HG03565 (cell line): ENCODE data around the gene RAPGEF1.
A peak's percentile ranks its signal among the peaks of the same experiment; 100 is the strongest.
"Not testable (repeated sequence)": the region's sequence is repeated elsewhere in the genome, so short reads cannot be mapped to it uniquely, and the experiment has no call there.

Source experiments
- ATAC-seq: cut with Tn5 transposase; IDR thresholded peaks from one replicate; pipeline ENCODE4 v1.9.1; 2021; ENCODE audit warnings: mild to moderate bottlenecking, moderate library complexity; ENCODE audit not compliant: unreplicated experiment

The RAPGEF1 gene, protein sequence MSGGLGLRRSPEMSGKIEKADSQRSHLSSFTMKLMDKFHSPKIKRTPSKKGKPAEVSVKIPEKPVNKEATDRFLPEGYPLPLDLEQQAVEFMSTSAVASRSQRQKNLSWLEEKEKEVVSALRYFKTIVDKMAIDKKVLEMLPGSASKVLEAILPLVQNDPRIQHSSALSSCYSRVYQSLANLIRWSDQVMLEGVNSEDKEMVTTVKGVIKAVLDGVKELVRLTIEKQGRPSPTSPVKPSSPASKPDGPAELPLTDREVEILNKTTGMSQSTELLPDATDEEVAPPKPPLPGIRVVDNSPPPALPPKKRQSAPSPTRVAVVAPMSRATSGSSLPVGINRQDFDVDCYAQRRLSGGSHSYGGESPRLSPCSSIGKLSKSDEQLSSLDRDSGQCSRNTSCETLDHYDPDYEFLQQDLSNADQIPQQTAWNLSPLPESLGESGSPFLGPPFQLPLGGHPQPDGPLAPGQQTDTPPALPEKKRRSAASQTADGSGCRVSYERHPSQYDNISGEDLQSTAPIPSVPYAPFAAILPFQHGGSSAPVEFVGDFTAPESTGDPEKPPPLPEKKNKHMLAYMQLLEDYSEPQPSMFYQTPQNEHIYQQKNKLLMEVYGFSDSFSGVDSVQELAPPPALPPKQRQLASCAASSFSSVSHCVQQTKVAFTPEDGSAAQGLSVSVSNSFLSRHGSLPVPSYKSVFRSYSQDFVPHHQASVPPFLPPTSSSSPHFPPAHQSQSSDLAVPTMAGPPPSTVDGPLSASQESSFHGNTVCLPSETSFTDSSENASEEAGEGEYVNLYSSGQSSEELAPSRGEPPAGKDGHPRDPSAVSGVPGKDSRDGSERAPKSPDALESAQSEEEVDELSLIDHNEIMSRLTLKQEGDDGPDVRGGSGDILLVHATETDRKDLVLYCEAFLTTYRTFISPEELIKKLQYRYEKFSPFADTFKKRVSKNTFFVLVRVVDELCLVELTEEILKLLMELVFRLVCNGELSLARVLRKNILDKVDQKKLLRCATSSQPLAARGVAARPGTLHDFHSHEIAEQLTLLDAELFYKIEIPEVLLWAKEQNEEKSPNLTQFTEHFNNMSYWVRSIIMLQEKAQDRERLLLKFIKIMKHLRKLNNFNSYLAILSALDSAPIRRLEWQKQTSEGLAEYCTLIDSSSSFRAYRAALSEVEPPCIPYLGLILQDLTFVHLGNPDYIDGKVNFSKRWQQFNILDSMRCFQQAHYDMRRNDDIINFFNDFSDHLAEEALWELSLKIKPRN (N-terminal part only)

DNA sequence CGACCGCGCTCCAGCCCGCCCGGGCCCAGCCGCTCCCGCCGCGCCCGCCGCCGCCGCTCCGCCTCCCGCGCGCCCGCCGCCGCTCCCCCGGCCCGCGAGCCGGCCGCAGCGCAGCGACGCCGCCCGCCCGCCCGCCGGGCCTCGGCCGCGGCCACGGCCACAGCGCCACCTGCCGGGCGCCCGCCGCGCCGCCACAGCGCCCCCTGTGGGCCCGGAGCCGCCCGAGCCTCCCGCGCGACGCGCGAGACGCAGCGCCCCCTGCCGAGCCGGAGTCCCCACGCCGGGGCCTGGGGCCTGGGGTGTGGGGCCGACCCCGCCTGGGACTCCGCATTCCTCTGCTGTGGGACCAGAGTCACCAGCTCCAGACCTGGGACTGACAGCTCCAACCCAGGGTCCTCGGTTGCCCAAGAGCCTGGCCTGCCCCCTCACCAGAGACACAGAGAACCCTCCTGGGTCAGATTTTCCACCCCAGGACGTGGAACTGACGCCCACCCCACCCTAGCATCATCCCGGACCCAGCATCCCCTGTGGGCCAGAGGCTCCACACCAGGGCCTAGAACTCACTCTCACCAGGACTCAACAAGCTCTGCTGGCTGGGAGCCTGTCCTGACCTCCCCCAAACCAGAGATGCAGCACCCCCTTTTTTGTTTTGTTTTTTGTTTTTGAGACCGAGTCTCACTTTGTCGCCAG, at the start of gene RAPGEF1:
Gene RAPGEF1 (minus strand): TSS at position 118 of the 690 bp plus-strand sequence. CDS start 246 bp downstream, outside the sequence.
- peak; percentile 50 for ATAC-seq

DNA sequence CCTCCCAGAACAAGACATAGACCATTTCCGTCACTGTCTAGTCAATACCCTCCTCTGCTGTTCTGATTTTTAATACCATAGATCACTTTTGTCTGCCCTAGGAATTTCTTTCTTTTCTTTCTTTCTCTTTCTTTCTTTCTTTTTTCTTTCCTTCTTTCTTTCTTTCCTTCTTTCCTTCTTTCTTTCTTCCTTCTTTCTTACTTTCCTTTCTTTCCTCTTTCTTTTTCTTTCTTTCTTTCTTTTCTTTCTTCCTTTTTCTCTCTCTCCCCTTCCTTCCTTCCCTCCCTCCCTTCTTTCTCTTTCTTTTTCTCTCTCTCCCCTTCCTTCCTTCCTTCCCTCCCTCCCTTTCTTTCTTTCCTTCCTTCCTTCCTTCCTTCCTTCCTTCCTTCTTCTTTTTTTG, 49.0 kb upstream of the RAPGEF1 start:
- ATAC-seq = no peak

DNA sequence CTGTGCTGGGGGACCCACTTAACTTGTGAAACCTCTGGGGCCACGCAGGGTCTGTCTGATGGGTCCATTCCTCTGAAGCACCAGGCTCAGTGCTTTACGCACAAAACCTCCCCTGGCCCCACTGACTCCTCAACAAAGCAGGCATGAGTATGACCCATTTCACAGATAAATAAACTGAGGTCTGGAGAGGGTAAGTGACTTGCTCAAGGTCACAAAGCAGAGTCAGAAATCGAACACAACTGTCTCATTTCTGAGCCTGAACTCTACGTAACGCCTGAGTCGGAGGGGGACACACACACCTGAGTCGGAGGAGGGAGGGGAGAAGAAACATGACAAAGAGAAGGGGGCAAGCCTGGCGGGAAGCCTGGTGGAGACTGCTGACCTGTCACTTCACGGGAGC, 48.0 kb upstream of the RAPGEF1 start:
- ATAC-seq = no peak

DNA sequence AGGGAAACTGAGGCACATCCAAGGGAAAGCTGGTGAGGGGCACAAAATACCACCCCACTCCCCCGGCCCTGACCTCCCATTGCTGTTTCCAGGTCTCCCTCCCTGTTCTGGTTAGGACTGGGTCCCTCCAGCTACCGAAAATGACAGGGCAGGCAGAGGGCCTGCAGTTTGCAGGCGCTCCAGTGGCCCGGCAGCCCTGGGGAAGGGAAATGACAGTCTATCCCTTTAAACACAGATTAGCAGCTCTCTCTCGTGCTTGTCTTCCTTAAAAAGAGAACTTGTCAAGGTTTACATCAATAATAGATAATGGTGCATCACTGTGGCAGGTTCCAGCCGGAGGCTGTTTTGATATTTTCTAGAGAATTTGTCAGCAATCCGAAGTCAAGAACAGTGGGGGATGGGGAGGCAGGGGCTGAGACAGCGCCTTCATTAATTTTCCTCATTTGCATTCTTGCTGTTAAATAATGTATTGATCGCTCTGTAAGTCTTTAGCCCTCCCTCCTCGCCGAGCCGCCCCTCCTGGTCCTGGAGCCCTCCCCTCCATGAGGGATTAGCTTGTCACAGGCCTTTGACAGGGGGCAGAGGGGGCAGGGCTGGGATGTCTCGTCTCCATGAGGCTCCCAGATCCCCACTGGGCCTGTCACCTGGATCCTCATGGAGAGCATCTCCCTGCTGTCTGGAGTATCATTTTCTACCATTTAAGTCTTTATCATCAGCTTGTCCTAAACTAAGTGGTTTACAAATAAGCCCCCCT, 45.0 kb upstream of the RAPGEF1 start:
- no peak for ATAC-seq

DNA sequence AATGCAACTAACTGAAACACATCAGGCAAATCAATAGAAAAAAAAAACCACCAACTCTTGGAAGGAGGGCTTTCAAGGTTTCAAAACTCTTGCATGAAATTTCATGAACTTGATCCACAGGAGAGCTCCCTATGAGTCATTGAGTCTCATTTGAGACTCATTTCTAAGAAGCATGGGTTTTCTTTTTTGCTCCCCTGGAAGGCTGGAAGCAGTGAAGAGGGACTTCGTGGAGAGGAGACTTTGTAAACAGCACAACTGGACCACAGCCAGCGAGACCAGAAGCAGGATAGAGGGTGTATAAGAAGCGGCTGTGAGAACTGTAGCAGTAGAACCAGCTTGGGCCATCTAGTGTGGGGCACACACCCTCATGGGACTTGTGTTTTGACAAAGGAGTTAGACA, 41.2 kb upstream of the RAPGEF1 start:
- ATAC-seq = no peak

DNA sequence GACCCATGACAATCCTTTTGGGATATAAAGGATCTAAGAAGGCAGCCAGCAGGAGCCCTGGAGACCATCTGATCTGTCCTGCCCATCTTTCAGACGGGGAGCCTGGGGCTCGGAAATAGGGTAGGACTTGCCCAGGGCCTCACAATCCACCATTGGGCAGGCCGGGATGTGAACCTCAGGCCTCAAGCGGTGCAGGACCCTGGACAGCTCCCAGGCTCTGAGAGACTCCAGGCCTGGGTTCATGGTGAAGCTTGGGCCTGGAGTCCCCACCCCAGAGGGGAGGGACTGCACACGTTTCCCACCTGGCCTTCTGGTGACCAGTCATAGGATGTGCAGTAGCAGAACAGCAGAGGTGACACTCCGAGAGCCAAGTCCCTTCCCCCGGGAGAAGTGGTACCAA, 36.6 kb upstream of the RAPGEF1 start:
- no peak for ATAC-seq

DNA sequence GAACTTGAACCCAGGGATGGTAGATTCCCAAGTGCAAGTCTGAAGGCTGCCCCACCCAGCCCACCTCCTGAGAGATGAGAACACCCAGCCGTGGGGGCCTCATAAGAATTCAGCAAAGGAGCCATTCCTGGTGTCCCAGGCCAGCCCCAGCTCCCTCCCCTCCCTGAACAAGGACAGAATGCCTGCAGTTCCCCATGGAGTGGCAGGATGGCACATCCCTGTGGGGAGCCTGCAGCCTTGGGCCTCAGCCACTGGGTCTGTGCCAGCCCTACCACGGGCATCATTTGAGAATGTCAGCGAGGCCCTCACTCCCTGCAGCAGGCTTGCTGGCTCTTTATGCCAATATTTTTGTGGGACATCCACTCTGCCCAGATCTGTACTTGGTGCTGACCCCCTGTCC, 36.2 kb upstream of the RAPGEF1 start:
- no peak for ATAC-seq

DNA sequence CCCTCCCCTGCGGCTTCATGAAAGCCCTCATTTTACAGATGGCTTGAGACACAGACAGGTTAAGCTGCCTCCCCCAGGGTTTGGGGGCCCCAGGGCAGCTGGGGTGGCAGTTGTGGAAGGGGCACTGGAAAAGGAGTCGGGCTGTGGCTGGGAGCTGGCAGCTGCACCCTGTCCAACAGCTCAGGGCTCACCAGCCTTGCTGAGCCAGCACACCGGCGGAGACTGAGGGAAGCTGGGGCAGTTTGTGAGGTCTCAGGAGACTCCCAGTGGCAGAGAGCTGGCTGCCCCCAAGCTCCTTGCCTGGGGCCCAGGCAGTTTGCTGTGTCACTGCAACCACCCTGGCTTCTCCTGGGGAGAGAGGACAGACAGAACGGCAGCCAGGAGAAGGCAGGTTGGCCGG, 34.8 kb upstream of the RAPGEF1 start:
- ATAC-seq = no peak

DNA sequence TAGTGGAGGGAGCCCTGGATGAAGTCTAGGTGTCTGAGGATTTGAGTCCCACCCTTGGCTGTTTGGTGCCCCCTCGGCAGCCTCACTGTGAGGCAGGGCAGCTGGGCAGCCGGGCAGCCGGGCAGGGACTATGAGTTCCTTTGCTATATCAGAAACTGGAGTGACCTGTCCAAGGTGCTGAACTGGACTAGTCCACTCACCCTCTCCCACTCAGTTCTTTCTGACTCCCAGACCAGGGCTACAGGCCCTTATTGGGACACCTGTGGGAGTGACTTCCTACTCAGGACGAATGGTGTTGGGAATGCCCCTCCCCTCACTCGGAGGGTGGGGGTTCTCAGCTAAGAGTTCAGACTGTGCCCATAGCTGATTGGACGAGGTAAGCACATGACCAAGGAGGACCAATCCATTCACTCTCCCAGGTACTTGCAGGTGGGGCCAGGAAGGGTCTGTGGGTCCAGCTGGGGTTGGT, 34.1 kb upstream of the RAPGEF1 start:
- no peak for ATAC-seq

DNA sequence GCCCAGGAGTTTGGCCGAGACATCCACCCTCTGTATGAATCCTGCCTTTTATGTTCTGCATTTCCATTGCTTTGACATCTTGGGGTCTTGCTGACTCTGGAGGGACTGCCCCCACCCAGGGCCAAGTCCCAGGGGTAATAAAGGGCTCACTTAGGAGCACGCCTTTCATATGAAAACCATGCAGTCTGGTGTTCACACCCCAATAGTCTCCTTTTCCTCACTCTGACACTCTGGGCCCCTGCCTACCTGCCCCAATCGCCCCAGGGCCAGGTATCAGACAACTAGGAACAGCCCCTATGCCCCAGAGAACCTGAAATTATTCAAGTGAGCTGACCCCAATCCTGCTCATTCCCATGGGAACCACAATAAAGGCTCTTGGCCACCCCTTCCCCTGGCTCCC, 33.1 kb upstream of the RAPGEF1 start:
- no peak for ATAC-seq

DNA sequence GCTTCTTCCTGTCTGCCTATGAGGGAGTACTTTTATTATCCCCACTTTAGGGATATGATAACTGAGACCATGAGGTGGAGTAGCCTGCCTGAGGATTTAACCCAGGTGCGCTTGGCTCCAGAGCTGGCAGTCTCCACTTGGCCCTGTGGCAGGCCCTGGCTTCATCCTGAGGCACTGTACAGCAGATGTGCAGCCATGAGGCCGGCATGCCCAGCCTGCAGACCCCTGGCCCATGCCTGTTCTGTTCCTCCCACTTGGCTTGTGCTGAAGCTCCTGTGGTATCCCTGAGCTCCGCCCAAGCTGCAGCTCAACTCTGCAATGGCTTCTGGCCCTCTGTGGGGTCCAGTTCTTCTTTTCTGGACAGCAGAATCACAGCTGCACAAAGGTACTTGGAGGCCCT, 31.8 kb upstream of the RAPGEF1 start:
- ATAC-seq = no peak

DNA sequence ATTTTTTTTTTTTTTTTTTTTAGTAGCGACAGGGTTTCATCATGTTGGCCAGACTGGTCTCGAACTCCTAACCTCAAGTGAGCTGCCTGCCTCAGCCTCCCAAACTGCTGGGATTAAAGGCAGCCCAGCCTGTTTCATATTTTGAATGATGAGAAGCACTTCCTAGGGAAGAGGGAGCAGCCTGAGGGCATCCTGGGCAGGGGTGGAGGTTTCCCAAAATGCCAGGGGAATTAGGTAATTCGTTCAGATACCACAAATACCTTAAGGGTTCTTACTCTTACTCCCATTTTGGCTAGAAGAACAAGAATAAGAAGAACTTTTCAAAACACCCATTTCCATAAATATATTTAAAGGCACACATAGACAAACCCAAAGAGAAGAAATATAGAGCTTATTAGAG, 29.5 kb upstream of the RAPGEF1 start:
- no peak for ATAC-seq

DNA sequence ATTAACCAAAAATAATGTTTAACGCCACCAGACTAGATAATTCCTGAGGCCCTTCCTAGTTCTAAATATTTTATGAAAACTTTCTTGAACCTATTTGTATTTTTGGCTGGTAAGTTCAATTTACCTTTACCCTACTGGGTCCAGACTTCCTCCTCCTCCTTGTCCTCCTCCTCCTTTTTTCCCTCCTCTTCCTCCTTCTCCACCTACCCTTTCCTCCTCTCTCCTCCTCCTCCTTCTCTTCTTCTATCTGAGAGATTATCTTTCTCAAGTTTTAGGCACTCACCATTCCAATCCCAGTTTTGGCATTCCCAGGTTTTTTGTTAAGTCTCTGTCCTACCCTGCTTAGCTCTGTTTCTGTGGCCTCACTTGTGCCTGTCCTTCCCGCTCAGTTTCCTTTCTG, 24.7 kb upstream of the RAPGEF1 start:
- ATAC-seq = no peak

DNA sequence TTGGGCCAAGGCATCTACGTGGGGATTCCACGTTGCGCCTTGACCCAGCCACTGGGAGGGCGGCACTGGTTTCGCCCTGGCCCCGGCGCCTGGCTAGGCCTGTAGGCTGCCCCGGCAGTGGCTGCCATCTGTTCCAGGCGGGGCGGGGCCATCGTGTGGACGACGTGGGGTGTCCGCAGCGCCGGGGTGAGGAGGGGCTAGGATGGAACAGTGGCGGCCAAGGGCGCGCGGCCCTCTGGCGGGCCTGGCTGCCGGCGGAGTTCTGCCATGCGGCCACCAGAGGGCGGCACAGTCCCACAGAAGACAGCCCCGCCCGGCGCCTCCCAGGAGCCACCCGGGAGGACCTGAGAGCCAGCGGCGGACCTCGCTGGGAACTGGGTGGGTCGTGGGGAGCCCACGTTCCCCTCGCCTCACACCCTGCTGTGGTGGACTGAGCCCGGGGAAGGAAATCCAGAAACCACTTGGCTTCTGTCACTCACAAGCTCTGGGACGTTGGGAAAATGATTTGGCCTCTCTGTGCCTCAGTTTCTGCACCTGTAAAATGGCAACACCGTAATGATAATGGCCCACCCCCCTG, 22.6 kb upstream of the RAPGEF1 start:
- ATAC-seq = no peak

DNA sequence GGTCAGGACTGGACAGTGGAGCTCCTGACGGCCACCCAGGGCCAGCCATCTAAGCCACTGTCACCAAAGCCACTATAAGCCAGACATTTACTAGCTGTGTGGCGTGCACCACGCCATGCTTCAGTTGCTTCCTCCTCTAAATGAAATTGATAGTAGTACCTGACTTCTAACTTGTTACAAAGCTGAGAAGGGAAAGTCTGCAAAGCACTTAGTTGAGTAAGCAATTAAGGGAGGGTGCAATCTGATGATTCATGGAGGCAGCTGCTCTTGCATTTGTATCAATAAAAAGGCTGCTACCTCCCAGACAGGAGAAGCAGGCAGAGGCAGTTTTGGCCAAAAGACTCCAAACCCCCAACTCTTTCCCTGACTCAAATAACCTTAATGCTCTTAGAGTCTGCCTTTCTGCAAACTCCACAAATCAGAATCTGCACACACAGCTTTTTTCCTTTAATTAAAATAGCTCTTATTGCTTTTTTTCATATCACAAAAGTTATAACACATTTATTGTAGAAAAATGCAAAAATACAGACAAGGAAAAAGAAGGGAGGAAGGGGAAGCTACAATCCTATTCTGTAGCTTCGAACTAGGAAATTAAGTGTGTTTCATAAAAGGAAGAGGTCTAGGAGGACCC, 19.3 kb upstream of the RAPGEF1 start:
- no peak for ATAC-seq

DNA sequence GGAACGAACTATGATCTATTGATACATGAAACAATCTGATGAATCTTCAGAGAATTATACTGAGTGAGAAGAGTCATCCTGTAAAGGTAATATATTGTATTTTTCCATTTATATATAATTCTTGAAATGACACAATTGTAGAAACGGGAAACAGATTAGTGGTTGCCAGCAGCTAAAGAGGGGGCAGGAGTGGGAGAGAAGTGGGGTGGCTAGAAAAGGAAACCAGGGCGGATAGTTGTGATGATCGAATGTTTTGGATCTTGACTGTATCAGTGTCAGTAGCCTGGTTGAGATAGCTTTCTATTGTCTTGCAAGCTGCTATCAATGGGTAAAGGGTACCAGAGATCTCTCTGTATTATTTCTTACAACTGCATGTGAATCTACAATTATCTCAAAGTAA, 17.7 kb upstream of the RAPGEF1 start:
- ATAC-seq = no peak

DNA sequence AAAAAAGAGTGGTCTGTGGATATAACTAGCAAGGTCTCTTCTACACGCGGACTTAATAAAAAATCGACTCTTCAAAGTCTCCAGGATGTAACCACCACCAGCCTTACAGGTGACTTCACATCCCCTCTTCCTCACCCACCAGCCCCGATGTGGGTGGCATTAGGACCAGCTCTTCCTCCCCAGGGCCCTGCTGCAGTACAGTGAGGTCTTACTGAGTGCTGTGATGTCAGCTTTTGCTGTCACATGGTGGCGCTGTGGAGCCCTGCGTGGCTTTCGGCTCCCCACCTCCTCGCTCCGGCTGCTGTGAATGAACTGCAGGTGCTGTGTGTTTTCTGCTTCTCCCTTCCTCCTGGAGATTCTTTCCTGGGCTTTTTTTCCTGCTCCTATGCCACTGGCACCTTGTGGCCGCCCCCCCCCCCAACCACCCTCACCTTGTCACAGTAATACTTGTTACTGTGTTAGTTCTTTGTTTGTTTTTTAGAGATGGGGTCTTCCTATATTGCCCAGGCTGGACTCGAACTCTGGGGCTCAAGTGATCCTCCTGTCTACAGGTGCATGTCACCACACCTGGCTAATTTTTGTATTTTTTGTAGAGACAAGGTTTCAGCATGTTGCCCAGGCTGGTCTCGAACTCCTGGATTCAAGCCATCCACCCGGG, 15.8 kb upstream of the RAPGEF1 start:
- no peak for ATAC-seq

DNA sequence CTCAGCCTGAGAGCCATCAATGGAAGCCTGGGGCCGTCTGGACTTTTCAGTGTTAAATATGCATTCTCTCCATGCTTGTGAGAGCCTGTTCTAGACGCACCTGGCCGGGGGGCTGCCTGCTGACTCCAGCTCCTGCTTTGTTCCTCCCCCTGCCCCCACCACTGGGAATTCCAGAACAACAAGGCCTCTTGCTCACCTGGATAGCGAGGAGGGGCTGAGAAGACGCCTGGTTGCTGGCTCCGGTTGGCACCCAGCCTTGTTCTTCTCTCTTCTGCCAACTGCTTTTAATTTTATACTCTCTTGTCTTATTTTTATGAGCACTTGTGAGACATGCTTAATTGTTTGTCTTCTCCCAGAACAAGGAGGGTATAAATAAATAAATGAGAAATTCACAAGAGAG, 15.0 kb upstream of the RAPGEF1 start:
- no peak for ATAC-seq

DNA sequence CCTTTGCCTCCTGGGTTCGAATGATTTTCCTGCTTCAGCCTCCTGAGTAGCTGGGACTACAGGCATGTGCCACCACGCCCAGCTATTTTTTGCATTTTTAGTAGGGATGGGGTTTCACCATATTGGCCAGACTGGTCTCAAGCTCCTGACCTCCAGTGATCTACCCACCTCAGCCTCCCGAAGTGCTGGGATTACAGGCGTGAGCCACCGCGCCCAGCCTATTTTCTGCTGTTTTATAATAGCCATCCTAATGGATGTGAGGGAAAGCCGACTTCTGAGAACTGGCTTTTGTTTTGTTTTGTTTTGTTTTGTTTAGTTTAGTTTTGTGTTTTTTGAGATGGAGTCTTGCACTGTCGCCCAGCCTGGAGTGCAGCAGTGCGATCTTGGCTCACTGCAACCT, 13.9 kb upstream of the RAPGEF1 start:
- ATAC-seq = not testable (repeated sequence)
